Measurements from ENCODE around the gene CTNNBL1. TPM values are rescaled to one million over a fixed set of nuclear protein-coding genes. Genes with fewer than 3 reads are reported as not detected.

The CTNNBL1 gene
- total and polyA plus RNA-seq, 5 donors = 43.8 to 65.7 (median 54.7) TPM

DNA sequence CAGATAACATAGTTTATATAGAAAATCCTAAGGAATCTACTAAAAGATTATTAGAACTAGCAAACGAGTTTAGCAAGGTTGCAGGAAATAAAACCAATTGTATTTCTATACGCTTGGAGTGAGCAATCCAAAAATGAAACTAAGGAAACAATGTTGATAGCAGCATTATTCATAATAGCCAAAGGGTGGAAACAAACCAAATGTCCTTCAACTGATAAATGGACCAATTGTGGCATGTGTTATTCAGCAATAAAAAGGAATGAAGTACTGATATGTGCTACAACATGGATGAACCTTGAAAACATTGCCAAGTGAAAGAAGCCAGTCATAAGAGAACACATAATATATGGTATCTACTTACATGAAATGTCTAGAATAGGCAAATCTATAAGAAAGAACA, 108.1 kb downstream of the CTNNBL1 start:
- no peak for ATAC-seq
- Histone ChIP-seq H3K27me3 (ENCODE audit: control insufficient read depth, insufficient read depth) (no peaks in the 10 kb centered on the region), H3K4me3 (ENCODE audit: low read length) (no peak overlapping the region), H3K4me1 (ENCODE audit: control insufficient read depth, insufficient read depth, low read length) (no peaks in the 10 kb centered on the region), H3K9me3 (ENCODE audit: control insufficient read depth, low read length) (no peaks in the 10 kb centered on the region), H3K27ac (ENCODE audit: low read length) (no peak overlapping the region)
- DNase-seq = no peak
- WGBS = 54% methylated on average over 2 of the region's 2 CpGs
- intact Hi-C loops (cut with DNase I) = no loop called here

- Histone ChIP-seq H3K4me3 (ENCODE audit: low read length) (no peak overlapping the region), H3K27me3 (ENCODE audit: control insufficient read depth, insufficient read depth) (no peaks in the 10 kb centered on the region), H3K9me3 (ENCODE audit: control insufficient read depth, low read length) (no peaks in the 10 kb centered on the region), H3K27ac (ENCODE audit: low read length) (no peak overlapping the region), H3K4me1 (ENCODE audit: control insufficient read depth, insufficient read depth, low read length) (peaks cover 4% of the 10 kb centered on the region)
- intact Hi-C loops (cut with DNase I) = no loop called here
- ATAC-seq (no peak), DNase-seq (no peak)
- 82% methylated on average over 8 of the region's 8 CpGs for WGBS
Observed at GRCh38 chr20:37803438-37804307, 109.8 kb downstream of the CTNNBL1 start.

- DNase-seq (peak in 1 of 3 donors; percentile 35), ATAC-seq (no peak)
- Histone ChIP-seq H3K4me1 (ENCODE audit: control insufficient read depth, insufficient read depth, low read length) (peaks cover 4% of the 10 kb centered on the region), H3K9me3 (ENCODE audit: control insufficient read depth, low read length) (no peaks in the 10 kb centered on the region), H3K4me3 (ENCODE audit: low read length) (no peak overlapping the region), H3K27ac (ENCODE audit: low read length) (no peak overlapping the region), H3K27me3 (ENCODE audit: control insufficient read depth, insufficient read depth) (no peaks in the 10 kb centered on the region)
- intact Hi-C loops (cut with DNase I) = no loop called here
- WGBS = 81% methylated on average over 16 of the region's 16 CpGs
Observed at GRCh38 chr20:37804584-37805566, 111.0 kb downstream of the CTNNBL1 start.

- Histone ChIP-seq H3K27ac (ENCODE audit: low read length) (no peak overlapping the region), H3K27me3 (ENCODE audit: control insufficient read depth, insufficient read depth) (no peaks in the 10 kb centered on the region), H3K4me1 (ENCODE audit: control insufficient read depth, insufficient read depth, low read length) (peaks cover 4% of the 10 kb centered on the region), H3K9me3 (ENCODE audit: control insufficient read depth, low read length) (no peaks in the 10 kb centered on the region), H3K4me3 (ENCODE audit: low read length) (no peak overlapping the region)
- 80% methylated on average over 5 of the region's 5 CpGs for WGBS
- DNase-seq = no peak
- no peak for ATAC-seq
- intact Hi-C loops (cut with DNase I) = no loop called here
Observed at GRCh38 chr20:37807471-37808232, 113.8 kb downstream of the CTNNBL1 start.

- WGBS = 60% methylated on average over 7 of the region's 7 CpGs
- no peaks in the 10 kb centered on the region for H3K27me3 ChIP-seq (ENCODE audit: control insufficient read depth, insufficient read depth)
- no peak overlapping the region for H3K4me3 ChIP-seq (ENCODE audit: low read length)
- no peak overlapping the region for H3K27ac ChIP-seq (ENCODE audit: low read length)
- intact Hi-C loops (cut with DNase I) = no loop called here
- peaks cover 4% of the 10 kb centered on the region for H3K4me1 ChIP-seq (ENCODE audit: control insufficient read depth, insufficient read depth, low read length)
- H3K9me3 ChIP-seq (ENCODE audit: control insufficient read depth, low read length) = no peaks in the 10 kb centered on the region
- ATAC-seq (peak; percentile 50 to 57), DNase-seq (peak in 1 of 3 donors; percentile 57)
Observed at GRCh38 chr20:37808233-37809070, 114.6 kb downstream of the CTNNBL1 start.

DNA sequence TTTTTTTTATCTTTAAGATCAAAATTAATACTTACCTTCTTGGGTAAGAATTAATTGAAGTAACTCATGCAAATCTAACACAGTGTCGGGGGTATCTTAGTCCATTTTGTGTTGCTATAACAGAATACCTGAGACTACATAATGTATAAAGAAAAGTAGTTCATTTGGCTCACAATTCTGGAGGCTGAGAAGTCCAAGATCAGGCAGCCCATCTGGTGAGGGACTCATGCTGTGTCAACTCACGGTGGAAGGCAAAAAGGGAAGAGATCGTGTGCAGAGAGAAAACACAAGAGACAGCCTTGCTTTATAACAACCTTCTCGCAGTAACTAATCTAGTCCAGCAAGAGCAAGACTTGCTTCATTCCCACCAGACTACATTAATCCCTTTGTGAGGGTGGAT, 116.2 kb downstream of the CTNNBL1 start:
- H3K4me1 ChIP-seq (ENCODE audit: control insufficient read depth, insufficient read depth, low read length) = peaks cover 4% of the 10 kb centered on the region
- H3K4me3 ChIP-seq (ENCODE audit: low read length) = no peak overlapping the region
- intact Hi-C loops (cut with DNase I) = no loop called here
- DNase-seq (no peak), ATAC-seq (no peak)
- H3K9me3 ChIP-seq (ENCODE audit: control insufficient read depth, low read length) = no peaks in the 10 kb centered on the region
- H3K27ac ChIP-seq (ENCODE audit: low read length) = no peak overlapping the region
- no peaks in the 10 kb centered on the region for H3K27me3 ChIP-seq (ENCODE audit: control insufficient read depth, insufficient read depth)
- 95% methylated on average over 4 of the region's 4 CpGs for WGBS

- no peaks in the 10 kb centered on the region for H3K27me3 ChIP-seq (ENCODE audit: control insufficient read depth, insufficient read depth)
- H3K4me1 ChIP-seq (ENCODE audit: control insufficient read depth, insufficient read depth, low read length) = no peaks in the 10 kb centered on the region
- H3K9me3 ChIP-seq (ENCODE audit: control insufficient read depth, low read length) = no peaks in the 10 kb centered on the region
- no peak overlapping the region for H3K27ac ChIP-seq (ENCODE audit: low read length)
- intact Hi-C loops (cut with DNase I) = no loop called here
- DNase-seq (no peak), ATAC-seq (no peak)
- 90% methylated on average over 2 of the region's 2 CpGs for WGBS
- H3K4me3 ChIP-seq (ENCODE audit: low read length) = no peak overlapping the region
Observed at GRCh38 chr20:37816003-37816402, 122.2 kb downstream of the CTNNBL1 start.

- no peak for ATAC-seq
- Histone ChIP-seq H3K27ac (ENCODE audit: low read length) (no peak overlapping the region), H3K27me3 (ENCODE audit: control insufficient read depth, insufficient read depth) (no peaks in the 10 kb centered on the region), H3K4me3 (ENCODE audit: low read length) (no peak overlapping the region), H3K4me1 (ENCODE audit: control insufficient read depth, insufficient read depth, low read length) (no peaks in the 10 kb centered on the region), H3K9me3 (ENCODE audit: control insufficient read depth, low read length) (no peaks in the 10 kb centered on the region)
- no peak for DNase-seq
- WGBS = 80% methylated on average over 2 of the region's 2 CpGs
- intact Hi-C loops (cut with DNase I) = no loop called here
Observed at GRCh38 chr20:37816726-37817125, 122.9 kb downstream of the CTNNBL1 start.

- Histone ChIP-seq H3K4me1 (ENCODE audit: control insufficient read depth, insufficient read depth, low read length) (no peaks in the 10 kb centered on the region), H3K27me3 (ENCODE audit: control insufficient read depth, insufficient read depth) (no peaks in the 10 kb centered on the region), H3K9me3 (ENCODE audit: control insufficient read depth, low read length) (no peaks in the 10 kb centered on the region), H3K4me3 (ENCODE audit: low read length) (no peak overlapping the region), H3K27ac (ENCODE audit: low read length) (no peak overlapping the region)
- DNase-seq = no peak
- no peak for ATAC-seq
- intact Hi-C loops (cut with DNase I) = no loop called here
Observed at GRCh38 chr20:37821696-37822095, 127.9 kb downstream of the CTNNBL1 start.

DNA sequence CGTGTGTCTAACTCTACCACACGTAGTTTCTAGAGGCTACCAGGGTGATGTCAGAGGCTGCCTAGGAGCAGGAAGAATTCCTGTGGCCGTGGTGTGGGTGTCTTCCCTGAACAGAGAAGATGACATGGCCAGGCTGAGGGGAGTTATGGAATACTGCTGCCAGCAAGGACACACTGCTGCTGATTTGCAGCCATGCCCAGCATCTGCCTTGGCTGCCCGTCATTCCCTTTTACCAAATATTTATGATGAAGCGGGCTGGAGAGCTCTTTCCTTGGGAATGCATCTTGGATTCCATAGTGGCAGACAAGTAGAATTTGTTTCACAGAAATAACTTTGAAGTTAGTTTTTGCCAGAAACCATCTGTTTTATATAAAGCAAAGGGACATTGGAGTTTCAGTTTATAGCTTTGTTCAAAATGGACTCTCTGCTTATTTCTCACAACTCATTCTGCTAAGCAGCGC, 128.3 kb downstream of the CTNNBL1 start:
- WGBS = 89% methylated on average over 6 of the region's 6 CpGs
- DNase-seq (no peak), ATAC-seq (no peak)
- Histone ChIP-seq H3K4me3 (ENCODE audit: low read length) (no peak overlapping the region), H3K27me3 (ENCODE audit: control insufficient read depth, insufficient read depth) (no peaks in the 10 kb centered on the region), H3K27ac (ENCODE audit: low read length) (no peak overlapping the region), H3K9me3 (ENCODE audit: control insufficient read depth, low read length) (no peaks in the 10 kb centered on the region), H3K4me1 (ENCODE audit: control insufficient read depth, insufficient read depth, low read length) (no peaks in the 10 kb centered on the region)
- intact Hi-C loops (cut with DNase I) = no loop called here

All from right cardiac atrium (tissue), 5 donors.